Measurements from ENCODE around the gene JAG2.

DNA sequence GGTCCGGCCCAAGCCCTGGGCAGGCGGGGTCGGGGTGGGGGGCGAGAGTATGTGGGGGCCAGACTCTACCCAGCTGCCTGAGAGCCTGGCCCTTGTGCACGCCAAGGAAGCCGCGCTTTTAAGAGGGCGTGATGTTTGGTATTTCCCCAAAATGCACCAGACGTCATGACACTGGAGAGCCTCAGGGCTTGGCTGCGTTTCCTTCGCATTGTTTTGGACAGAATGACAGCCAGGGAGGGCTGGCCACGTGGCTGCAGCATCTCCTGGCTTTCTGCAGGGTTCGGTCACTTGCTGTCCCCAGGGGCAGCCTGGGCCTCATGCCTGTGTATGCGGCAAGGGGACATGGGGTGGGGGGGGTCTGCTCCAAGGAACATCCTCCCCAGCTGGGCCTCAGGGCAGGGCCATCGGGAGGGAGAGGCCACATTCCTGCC, 28.6 kb upstream of the JAG2 start:
- TF ChIP-seq, protein P1, sequence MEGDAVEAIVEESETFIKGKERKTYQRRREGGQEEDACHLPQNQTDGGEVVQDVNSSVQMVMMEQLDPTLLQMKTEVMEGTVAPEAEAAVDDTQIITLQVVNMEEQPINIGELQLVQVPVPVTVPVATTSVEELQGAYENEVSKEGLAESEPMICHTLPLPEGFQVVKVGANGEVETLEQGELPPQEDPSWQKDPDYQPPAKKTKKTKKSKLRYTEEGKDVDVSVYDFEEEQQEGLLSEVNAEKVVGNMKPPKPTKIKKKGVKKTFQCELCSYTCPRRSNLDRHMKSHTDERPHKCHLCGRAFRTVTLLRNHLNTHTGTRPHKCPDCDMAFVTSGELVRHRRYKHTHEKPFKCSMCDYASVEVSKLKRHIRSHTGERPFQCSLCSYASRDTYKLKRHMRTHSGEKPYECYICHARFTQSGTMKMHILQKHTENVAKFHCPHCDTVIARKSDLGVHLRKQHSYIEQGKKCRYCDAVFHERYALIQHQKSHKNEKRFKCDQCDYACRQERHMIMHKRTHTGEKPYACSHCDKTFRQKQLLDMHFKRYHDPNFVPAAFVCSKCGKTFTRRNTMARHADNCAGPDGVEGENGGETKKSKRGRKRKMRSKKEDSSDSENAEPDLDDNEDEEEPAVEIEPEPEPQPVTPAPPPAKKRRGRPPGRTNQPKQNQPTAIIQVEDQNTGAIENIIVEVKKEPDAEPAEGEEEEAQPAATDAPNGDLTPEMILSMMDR (IDR thresholded peaks at IDR 0.05) = no peak
- TF ChIP-seq POLR2AphosphoS5 (IDR thresholded peaks at IDR 0.05) = peak in 1 of 2 donors; percentile 42
- TF ChIP-seq POLR2A (IDR thresholded peaks at IDR 0.05; ENCODE audit: low read depth) = no peak
